Placental pericyte (primary cell): ENCODE results near the gene HPS3. TPM values are rescaled to one million over a fixed set of nuclear protein-coding genes. Genes with fewer than 3 reads are reported as not detected.

Source experiments
- small RNA-seq: library from RNA; depleted of rRNA; stranded (forward); fragments of <200 nt; gene quantifications from one replicate; pipeline ENCODE3, GENCODE V24; 2012; ENCODE audit warnings: low replicate concordance
- total RNA-seq: library from RNA; depleted of rRNA; stranded (reverse); fragments of >200 nt; gene quantifications from 2 replicates; pipeline ENCODE4 v1.2.3, GENCODE V29; 2012

The HPS3 gene, protein sequence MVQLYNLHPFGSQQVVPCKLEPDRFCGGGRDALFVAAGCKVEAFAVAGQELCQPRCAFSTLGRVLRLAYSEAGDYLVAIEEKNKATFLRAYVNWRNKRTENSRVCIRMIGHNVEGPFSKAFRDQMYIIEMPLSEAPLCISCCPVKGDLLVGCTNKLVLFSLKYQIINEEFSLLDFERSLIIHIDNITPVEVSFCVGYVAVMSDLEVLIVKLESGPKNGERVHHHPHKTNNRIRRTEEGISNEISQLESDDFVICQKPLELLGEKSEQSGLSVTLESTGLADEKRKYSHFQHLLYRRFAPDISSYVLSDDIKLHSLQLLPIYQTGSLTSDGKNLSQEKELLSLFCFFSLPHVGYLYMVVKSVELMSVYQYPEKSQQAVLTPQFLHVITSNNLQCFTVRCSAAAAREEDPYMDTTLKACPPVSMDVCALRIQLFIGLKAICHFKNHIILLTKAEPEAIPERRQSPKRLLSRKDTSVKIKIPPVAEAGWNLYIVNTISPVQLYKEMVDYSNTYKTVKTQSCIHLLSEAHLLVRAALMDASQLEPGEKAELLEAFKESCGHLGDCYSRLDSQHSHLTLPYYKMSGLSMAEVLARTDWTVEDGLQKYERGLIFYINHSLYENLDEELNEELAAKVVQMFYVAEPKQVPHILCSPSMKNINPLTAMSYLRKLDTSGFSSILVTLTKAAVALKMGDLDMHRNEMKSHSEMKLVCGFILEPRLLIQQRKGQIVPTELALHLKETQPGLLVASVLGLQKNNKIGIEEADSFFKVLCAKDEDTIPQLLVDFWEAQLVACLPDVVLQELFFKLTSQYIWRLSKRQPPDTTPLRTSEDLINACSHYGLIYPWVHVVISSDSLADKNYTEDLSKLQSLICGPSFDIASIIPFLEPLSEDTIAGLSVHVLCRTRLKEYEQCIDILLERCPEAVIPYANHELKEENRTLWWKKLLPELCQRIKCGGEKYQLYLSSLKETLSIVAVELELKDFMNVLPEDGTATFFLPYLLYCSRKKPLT
- 31.3 and 44.5 TPM in 2 replicates for total RNA-seq

DNA sequence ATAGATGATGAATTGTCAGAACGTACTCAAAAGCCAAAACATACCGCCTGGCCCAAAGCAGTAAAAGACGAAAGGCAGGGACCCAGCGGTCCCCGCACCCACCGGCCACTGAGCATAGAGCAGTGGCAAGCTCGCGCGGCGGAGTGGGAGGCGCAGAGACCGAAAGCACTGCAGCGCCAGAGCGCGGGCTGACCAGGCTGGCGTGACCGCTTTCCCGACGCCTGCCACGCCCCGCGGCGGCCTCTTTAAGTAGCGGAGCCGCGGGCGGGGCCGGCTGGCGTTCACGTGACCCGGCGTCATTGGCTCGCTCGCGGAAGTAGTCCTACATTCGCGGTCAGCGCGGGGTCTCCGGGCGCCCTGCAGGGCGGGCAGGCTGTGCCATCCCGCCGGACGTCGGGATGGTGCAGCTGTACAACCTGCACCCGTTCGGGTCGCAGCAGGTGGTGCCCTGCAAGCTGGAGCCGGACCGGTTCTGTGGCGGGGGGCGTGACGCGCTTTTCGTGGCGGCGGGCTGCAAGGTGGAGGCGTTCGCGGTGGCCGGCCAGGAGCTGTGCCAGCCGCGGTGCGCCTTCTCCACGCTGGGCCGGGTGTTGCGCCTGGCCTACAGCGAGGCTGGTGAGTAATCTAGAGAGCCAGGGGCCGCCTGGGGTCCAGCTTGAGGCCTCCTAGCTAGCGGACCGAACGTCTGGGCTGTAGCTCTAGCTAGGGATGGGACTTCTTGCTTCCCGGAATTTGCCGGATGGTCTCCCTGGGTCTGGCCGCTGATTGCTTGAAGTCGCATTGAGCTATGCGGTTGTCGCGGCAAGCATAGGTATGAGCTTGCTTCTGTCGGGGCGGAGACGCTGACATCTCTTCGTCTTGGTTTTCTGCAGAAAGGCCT lies at the start of gene HPS3:
Gene HPS3, plus strand, starts transcription at position 313 of the 880 bp plus-strand sequence. Its CDS starts 86 bp downstream, at position 399.

GRCh38 chr3:149086232-149086988 lies 43.0 kb upstream of the HPS3 start, which contains the start of gene HLTF:
HLTF (minus strand) TSS chr3:149086533; CDS start chr3:149086336, 197 bp downstream.

GRCh38 chr3:149221783-149222517 lies 92.5 kb downstream of the HPS3 start, which contains the start of gene CP:
CP (minus strand) TSS chr3:149221829; CDS start chr3:149221792, 37 bp downstream.

Small RNA genes lying within 50 kb of the gene (small RNA-seq; reads per million reads assigned to genes)
- not detected for gene RF00019

Other genes starting within 250 kb of the HPS3 start
- 31.1 TPM in 2 replicates for gene GYG1, start 138.1 kb upstream of the HPS3 start, total RNA-seq
- gene HLTF, start 43.1 kb upstream of the HPS3 start, total RNA-seq: 12.3 and 38.2 TPM in 2 replicates
- gene CP, start 92.2 kb downstream of the HPS3 start, total RNA-seq: 0.57 TPM in 1 of 2 replicates, not detected in the other
- 1.3 TPM in 1 of 2 replicates, not detected in the other for gene TM4SF18, start 204.0 kb downstream of the HPS3 start, total RNA-seq
- gene TM4SF1, start 248.0 kb downstream of the HPS3 start, total RNA-seq: 44.9 and 282 TPM in 2 replicates